Mesenchymal stem cell (in vitro differentiated cells and primary cell): ENCODE results near the gene ZNF804B.

ENCODE experiments used
- DNase-seq: peaks from one replicate; pipeline ENCODE4 v3.0.0-alpha.2; 2013
- H2AFZ ChIP-seq: one replicate; pipeline ENCODE4 v1.6.1; 2013; ENCODE audit warnings: low read depth, mild to moderate bottlenecking, control low read depth, inconsistent platforms, low read length, moderate library complexity
- H2AK5ac ChIP-seq: 2 replicates; pipeline ENCODE4 v1.6.1; 2013; ENCODE audit warnings: low read length, moderate library complexity, mild to moderate bottlenecking, inconsistent platforms; ENCODE audit not compliant: severe bottlenecking
- H2BK120ac ChIP-seq: one replicate; pipeline ENCODE4 v1.6.1; 2013; ENCODE audit warnings: low read depth, mild to moderate bottlenecking, inconsistent platforms, low read length, moderate library complexity
- H2BK12ac ChIP-seq, 2 experiments: one replicate each; pipeline ENCODE4 v1.6.1; 2013; ENCODE audit warnings: inconsistent platforms in 2 of 2, low read length in 2 of 2, mild to moderate bottlenecking in 2 of 2, moderate library complexity in 2 of 2, control low read depth in 1 of 2
- H2BK15ac ChIP-seq: one replicate; pipeline ENCODE4 v1.6.1; 2013; ENCODE audit warnings: mild to moderate bottlenecking, low read depth, inconsistent platforms; ENCODE audit not compliant: poor library complexity, severe bottlenecking
- H2BK5ac ChIP-seq: 2 replicates; pipeline ENCODE4 v1.6.1; 2013; ENCODE audit warnings: low read depth, mild to moderate bottlenecking, low read length, control low read depth, inconsistent platforms; ENCODE audit not compliant: poor library complexity, severe bottlenecking
- H3K14ac ChIP-seq, 2 experiments: one replicate each; pipeline ENCODE4 v1.6.1; 2013; ENCODE audit warnings: inconsistent platforms in 2 of 2, low read length in 2 of 2, control low read depth in 1 of 2, mild to moderate bottlenecking in 1 of 2, moderate library complexity in 1 of 2
- H3K18ac ChIP-seq, 2 experiments: one replicate each; pipeline ENCODE4 v1.6.1; 2013; ENCODE audit warnings: inconsistent platforms in 2 of 2, low read length in 2 of 2, control low read depth in 1 of 2, low read depth in 1 of 2, mild to moderate bottlenecking in 1 of 2
- H3K23ac ChIP-seq, 2 experiments: one replicate each; pipeline ENCODE4 v1.6.1; 2013; ENCODE audit warnings: inconsistent platforms in 2 of 2, low read length in 2 of 2, mild to moderate bottlenecking in 2 of 2, moderate library complexity in 2 of 2, control low read depth in 1 of 2
- H3K27ac ChIP-seq: 2 replicates; pipeline ENCODE4 v1.5.1; 2013; ENCODE audit warnings: mild to moderate bottlenecking, moderate library complexity, low read length, control low read depth, inconsistent platforms; ENCODE audit not compliant: poor library complexity, severe bottlenecking
- H3K27me3 ChIP-seq, 2 experiments: 2 replicates each; pipeline versions ENCODE4 v1.6.1 to v1.7.0; 2013; ENCODE audit warnings: low read length in 2 of 2, mild to moderate bottlenecking in 2 of 2, moderate library complexity in 2 of 2, control low read depth in 1 of 2, inconsistent platforms in 1 of 2; ENCODE audit not compliant: control insufficient read depth in 1 of 2, insufficient read depth in 1 of 2
- H3K36me3 ChIP-seq, 2 experiments: 2 replicates each; pipeline versions ENCODE4 v1.6.1 to v1.7.0; 2013; ENCODE audit warnings: low read length in 2 of 2, control low read depth in 1 of 2, inconsistent platforms in 1 of 2, low read depth in 1 of 2, mild to moderate bottlenecking in 1 of 2; ENCODE audit not compliant: insufficient read depth in 2 of 2, control insufficient read depth in 1 of 2
- H3K4ac ChIP-seq, 2 experiments: one replicate each; pipeline ENCODE4 v1.6.1; 2013; ENCODE audit warnings: inconsistent platforms in 2 of 2, low read length in 2 of 2, mild to moderate bottlenecking in 2 of 2, moderate library complexity in 2 of 2, control low read depth in 1 of 2, low read depth in 1 of 2
- H3K4me1 ChIP-seq: 2 replicates; pipeline ENCODE4 v1.6.1; 2013; ENCODE audit warnings: low read depth, low read length, control low read depth; ENCODE audit not compliant: control insufficient read depth, insufficient read depth
- H3K4me2 ChIP-seq: 2 replicates; pipeline ENCODE4 v1.6.1; 2013; ENCODE audit warnings: low read length, mild to moderate bottlenecking, inconsistent platforms; ENCODE audit not compliant: poor library complexity, severe bottlenecking
- H3K4me3 ChIP-seq, 2 experiments: 2 replicates each; pipeline versions ENCODE4 v1.5.1 to v1.7.0; 2013; ENCODE audit warnings: low read length in 2 of 2, mild to moderate bottlenecking in 2 of 2, control low read depth in 1 of 2, low read depth in 1 of 2; ENCODE audit not compliant: insufficient read depth in 1 of 2
- H3K79me1 ChIP-seq: replicated peaks from 2 replicates; pipeline ENCODE4 v1.6.1; 2013; ENCODE audit warnings: mild to moderate bottlenecking, control low read depth, low read length, inconsistent platforms; ENCODE audit not compliant: poor library complexity, severe bottlenecking
- H3K9ac ChIP-seq: 2 replicates; pipeline ENCODE4 v1.7.0; 2013; ENCODE audit warnings: mild to moderate bottlenecking, low read length, moderate library complexity
- H3K9me3 ChIP-seq: 2 replicates; pipeline ENCODE4 v1.7.0; 2013; ENCODE audit warnings: mild to moderate bottlenecking, low read length; ENCODE audit not compliant: control insufficient read depth
- H4K8ac ChIP-seq: one replicate; pipeline ENCODE4 v1.6.1; 2013; ENCODE audit warnings: inconsistent platforms, mild to moderate bottlenecking, low read length, moderate library complexity
- H4K91ac ChIP-seq: one replicate; pipeline ENCODE4 v1.6.1; 2013; ENCODE audit warnings: mild to moderate bottlenecking, low read length, inconsistent platforms
- WGBS: methylation state at CpG from one replicate; pipeline ENCODE4 v1.1.7; 2013; ENCODE audit warnings: mixed read lengths; 5-methylcytosine and 5-hydroxymethylcytosine counted together

The ZNF804B gene

GRCh38 chr7:89067048-89067447, 307.5 kb downstream of the ZNF804B start:
- H3K79me1 ChIP-seq, result no peaks in the 10 kb centered on the region
- no peak for DNase-seq
- H3K27ac ChIP-seq, result no peak overlapping the region
- WGBS, result 25% methylated on average over 1 of the region's 3 CpGs
- no peaks in the 10 kb centered on the region for H3K27me3 ChIP-seq
- no peak overlapping the region for H2AK5ac ChIP-seq
- H4K91ac ChIP-seq, result no peak overlapping the region
- no peak overlapping the region for H3K4ac ChIP-seq
- H3K4me2 ChIP-seq, result no peak overlapping the region
- H2BK15ac ChIP-seq, result no peak overlapping the region
- H3K9me3 ChIP-seq, result no peaks in the 10 kb centered on the region
- no peak overlapping the region for H2BK12ac ChIP-seq
- H3K18ac ChIP-seq, result no peak overlapping the region
- no peak overlapping the region for H2BK120ac ChIP-seq
- no peak overlapping the region for H3K4me3 ChIP-seq
- no peak overlapping the region for H3K14ac ChIP-seq
- no peaks in the 10 kb centered on the region for H3K4me1 ChIP-seq
- H3K23ac ChIP-seq, result no peak overlapping the region
- no peaks in the 10 kb centered on the region for H3K36me3 ChIP-seq
- H3K9ac ChIP-seq, result no peak overlapping the region
- H2BK5ac ChIP-seq, result no peak overlapping the region
- H2AFZ ChIP-seq, result no peak overlapping the region
- no peak overlapping the region for H4K8ac ChIP-seq

GRCh38 chr7:89072081-89072480, 312.6 kb downstream of the ZNF804B start:
- no peaks in the 10 kb centered on the region for H3K36me3 ChIP-seq
- no peak overlapping the region for H2BK15ac ChIP-seq
- H4K91ac ChIP-seq, result no peak overlapping the region
- no peaks in the 10 kb centered on the region for H3K4me1 ChIP-seq
- H3K23ac ChIP-seq, result no peak overlapping the region
- no peak overlapping the region for H2BK120ac ChIP-seq
- no peak overlapping the region for H3K18ac ChIP-seq
- H2AK5ac ChIP-seq, result no peak overlapping the region
- no peak overlapping the region for H2BK5ac ChIP-seq
- H3K27ac ChIP-seq, result no peak overlapping the region
- H2BK12ac ChIP-seq, result no peak overlapping the region
- H3K27me3 ChIP-seq, result no peaks in the 10 kb centered on the region
- H3K4me3 ChIP-seq, result no peak overlapping the region
- peaks cover 4% of the 10 kb centered on the region for H3K9me3 ChIP-seq
- H3K4ac ChIP-seq, result no peak overlapping the region
- no peak overlapping the region for H4K8ac ChIP-seq
- DNase-seq, result no peak
- H3K9ac ChIP-seq, result no peak overlapping the region
- H3K14ac ChIP-seq, result no peak overlapping the region
- no peak overlapping the region for H3K4me2 ChIP-seq
- H2AFZ ChIP-seq, result no peak overlapping the region
- no peaks in the 10 kb centered on the region for H3K79me1 ChIP-seq

GRCh38 chr7:89073776-89074175, 314.3 kb downstream of the ZNF804B start:
- H3K27me3 ChIP-seq, result no peaks in the 10 kb centered on the region
- H2BK5ac ChIP-seq, result no peak overlapping the region
- no peak overlapping the region for H2AK5ac ChIP-seq
- H4K91ac ChIP-seq, result no peak overlapping the region
- H3K4me3 ChIP-seq, result no peak overlapping the region
- H3K9me3 ChIP-seq, result peaks cover 4% of the 10 kb centered on the region
- no peak overlapping the region for H3K4ac ChIP-seq
- no peaks in the 10 kb centered on the region for H3K36me3 ChIP-seq
- no peak overlapping the region for H3K18ac ChIP-seq
- H3K79me1 ChIP-seq, result no peaks in the 10 kb centered on the region
- no peak overlapping the region for H2BK15ac ChIP-seq
- no peak overlapping the region for H2AFZ ChIP-seq
- WGBS, result no CpG with 5 or more reads among the region's 2 CpGs
- no peak overlapping the region for H2BK12ac ChIP-seq
- H3K14ac ChIP-seq, result no peak overlapping the region
- H3K4me2 ChIP-seq, result no peak overlapping the region
- no peak overlapping the region for H2BK120ac ChIP-seq
- H3K9ac ChIP-seq, result no peak overlapping the region
- no peak overlapping the region for H3K23ac ChIP-seq
- H3K27ac ChIP-seq, result no peak overlapping the region
- H4K8ac ChIP-seq, result no peak overlapping the region
- no peak for DNase-seq
- no peaks in the 10 kb centered on the region for H3K4me1 ChIP-seq

DNA sequence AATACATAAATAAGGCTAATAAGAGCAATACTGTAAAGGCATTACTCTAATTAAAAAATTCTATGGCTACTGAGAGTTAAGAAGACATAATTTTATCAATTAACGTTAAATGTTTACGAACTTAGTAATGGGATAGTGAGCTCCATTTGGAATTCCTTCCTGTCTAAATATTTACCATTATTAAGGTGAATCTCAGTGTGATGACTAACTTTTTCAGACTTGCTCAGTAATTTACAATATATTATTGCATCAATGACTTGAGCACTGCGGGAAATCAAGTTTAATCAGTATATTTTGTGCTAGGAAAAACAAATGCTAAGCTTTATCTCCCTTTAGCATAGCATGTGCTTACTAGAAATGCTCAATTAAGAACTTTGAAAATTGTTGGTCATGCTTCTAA, 318.5 kb downstream of the ZNF804B start:
- H2BK5ac ChIP-seq, result no peak overlapping the region
- H3K4me2 ChIP-seq, result no peak overlapping the region
- no peaks in the 10 kb centered on the region for H3K36me3 ChIP-seq
- H3K9ac ChIP-seq, result no peak overlapping the region
- no peak overlapping the region for H3K18ac ChIP-seq
- no peak for DNase-seq
- H2BK120ac ChIP-seq, result no peak overlapping the region
- H3K4me3 ChIP-seq, result no peak overlapping the region
- no peaks in the 10 kb centered on the region for H3K4me1 ChIP-seq
- no peak overlapping the region for H3K27ac ChIP-seq
- H2AK5ac ChIP-seq, result no peak overlapping the region
- H3K9me3 ChIP-seq, result peaks cover 4% of the 10 kb centered on the region
- no peak overlapping the region for H4K91ac ChIP-seq
- no peak overlapping the region for H3K14ac ChIP-seq
- no peaks in the 10 kb centered on the region for H3K79me1 ChIP-seq
- H2AFZ ChIP-seq, result no peak overlapping the region
- WGBS, result no CpG with 5 or more reads among the region's 3 CpGs
- no peak overlapping the region for H3K4ac ChIP-seq
- H3K23ac ChIP-seq, result no peak overlapping the region
- H2BK12ac ChIP-seq, result no peak overlapping the region
- no peaks in the 10 kb centered on the region for H3K27me3 ChIP-seq
- H2BK15ac ChIP-seq, result no peak overlapping the region
- no peak overlapping the region for H4K8ac ChIP-seq
